ENCODE results near the gene GFPT2.

GFPT2 gene

GRCh38 chr5:180354966-180355365, 1.8 kb upstream of the GFPT2 start:
- CTCF ChIA-PET, result no interaction called here
- POLR2A ChIA-PET, result no interaction called here
- TF ChIP-seq CTCF (IDR thresholded peaks at IDR 0.05; ENCODE audit: control extremely low read depth, extremely low read depth, low read depth, missing control alignments), result no peak
- DNase-seq (ENCODE audit: extremely low spot score), result no peak

- DNase-seq (ENCODE audit: extremely low spot score), result no peak
- POLR2A ChIA-PET, result no interaction called here
- no peak for TF ChIP-seq CTCF (IDR thresholded peaks at IDR 0.05; ENCODE audit: control extremely low read depth, extremely low read depth, low read depth, missing control alignments)
- CTCF ChIA-PET, result interaction anchor here (0.9 to 1.6 kb wide), 2 partner anchors 9 to 25 kb away, joined by 3 to 8 read pairs; no protein-coding TSS in a partner anchor
Observed at GRCh38 chr5:180353980-180354452, 880 bp upstream of the GFPT2 start.

- DNase-seq (ENCODE audit: extremely low spot score), result no peak
- TF ChIP-seq CTCF (IDR thresholded peaks at IDR 0.05; ENCODE audit: control extremely low read depth, extremely low read depth, low read depth, missing control alignments), result no peak
- CTCF ChIA-PET, result interaction anchor here (1.3 kb wide), 1 partner anchor 24 kb away, joined by 9 read pairs; no protein-coding TSS in a partner anchor
- POLR2A ChIA-PET, result no interaction called here
Observed at GRCh38 chr5:180352116-180353047, 754 bp downstream of the GFPT2 start.

- TF ChIP-seq CTCF (IDR thresholded peaks at IDR 0.05; ENCODE audit: control extremely low read depth, extremely low read depth, low read depth, missing control alignments), result no peak
- CTCF ChIA-PET, result interaction anchor here (1.3 kb wide), 1 partner anchor 22 kb away, joined by 9 read pairs; no protein-coding TSS in a partner anchor
- POLR2A ChIA-PET, result interaction anchor here (0.7 kb wide), 1 partner anchor 120 kb away, joined by 5 read pairs; no protein-coding TSS in a partner anchor
Observed at GRCh38 chr5:180350711-180351465, 2.2 kb downstream of the GFPT2 start.

GRCh38 chr5:180350296-180350695, 2.8 kb downstream of the GFPT2 start:
- DNase-seq (ENCODE audit: extremely low spot score), result no peak
- CTCF ChIA-PET, result no interaction called here
- no peak for TF ChIP-seq CTCF (IDR thresholded peaks at IDR 0.05; ENCODE audit: control extremely low read depth, extremely low read depth, low read depth, missing control alignments)
- POLR2A ChIA-PET, result no interaction called here

More at GRCh38 chr5:180350711-180351465, 2.2 kb downstream of the GFPT2 start:
- DNase-seq (ENCODE audit: extremely low spot score), result no peak

GRCh38 chr5:180349391-180349790, 3.7 kb downstream of the GFPT2 start:
- no peak for TF ChIP-seq CTCF (IDR thresholded peaks at IDR 0.05; ENCODE audit: control extremely low read depth, extremely low read depth, low read depth, missing control alignments)
- CTCF ChIA-PET, result no interaction called here
- POLR2A ChIA-PET, result no interaction called here
- no peak for DNase-seq (ENCODE audit: extremely low spot score)

Data from GM10248 (cell line).